GM21360 (cell line): Measurements from ENCODE around the gene AMHR2.

Experiments used
- ATAC-seq: cut with Tn5 transposase; IDR thresholded peaks from one replicate; pipeline ENCODE4 v1.9.1; 2021; ENCODE audit warnings: mild to moderate bottlenecking, moderate library complexity; ENCODE audit not compliant: unreplicated experiment

Gene AMHR2

GRCh38 chr12:53452159-53453077 is 28.8 kb downstream of the AMHR2 start:
- no peak for ATAC-seq

GRCh38 chr12:53453953-53454640 is 30.4 kb downstream of the AMHR2 start:
- ATAC-seq, result no peak

- no peak for ATAC-seq
Observed at GRCh38 chr12:53454707-53455106, 31.1 kb downstream of the AMHR2 start.

GRCh38 chr12:53456654-53457366 is 33.2 kb downstream of the AMHR2 start:
- ATAC-seq, result no peak

- no peak for ATAC-seq
Observed at GRCh38 chr12:53459097-53459496, 35.4 kb downstream of the AMHR2 start.

- no peak for ATAC-seq
Observed at GRCh38 chr12:53461059-53461458, 37.4 kb downstream of the AMHR2 start.

GRCh38 chr12:53461591-53461990 is 37.9 kb downstream of the AMHR2 start:
- ATAC-seq, result no peak

- ATAC-seq, result no peak
Observed at GRCh38 chr12:53462935-53463334, 39.3 kb downstream of the AMHR2 start.

- no peak for ATAC-seq
Observed at GRCh38 chr12:53463802-53464560, 40.3 kb downstream of the AMHR2 start.

GRCh38 chr12:53464685-53465418 is 41.2 kb downstream of the AMHR2 start:
- ATAC-seq, result no peak

- no peak for ATAC-seq
Observed at GRCh38 chr12:53465679-53466078, 42.0 kb downstream of the AMHR2 start.

GRCh38 chr12:53466640-53467039 is 43.0 kb downstream of the AMHR2 start:
- ATAC-seq, result no peak

GRCh38 chr12:53467082-53467481 is 43.4 kb downstream of the AMHR2 start:
- no peak for ATAC-seq

- no peak for ATAC-seq
Observed at GRCh38 chr12:53467880-53468279, 44.2 kb downstream of the AMHR2 start.

GRCh38 chr12:53468282-53468681 is 44.6 kb downstream of the AMHR2 start:
- no peak for ATAC-seq

- no peak for ATAC-seq
Observed at GRCh38 chr12:53472056-53472582, 48.5 kb downstream of the AMHR2 start.

GRCh38 chr12:53474077-53474476 is 50.4 kb downstream of the AMHR2 start:
- no peak for ATAC-seq

GRCh38 chr12:53474819-53475218 is 51.2 kb downstream of the AMHR2 start:
- ATAC-seq, result no peak

GRCh38 chr12:53476769-53477209 is 53.1 kb downstream of the AMHR2 start:
- ATAC-seq, result no peak

- ATAC-seq, result no peak
Observed at GRCh38 chr12:53478865-53479264, 55.2 kb downstream of the AMHR2 start.
